H1 (cell line): ENCODE results near the gene SNX20. TPM values are rescaled to one million over a fixed set of nuclear protein-coding genes. Genes with fewer than 3 reads are reported as not detected.

Source experiments
- CTCF ChIA-PET: fragments of 300-600 bp; sonication (Branson Sonifier 250); formaldehyde crosslinking; loops from one replicate; lab custom pipeline; 2021; ENCODE audit not compliant: partially characterized antibody; lab: Charles Lee
- POLR2A ChIA-PET: fragments of 300-600 bp; sonication (Branson Sonifier 250); formaldehyde crosslinking; loops from one replicate; lab custom pipeline; 2021; ENCODE audit warnings: inconsistent platforms; ENCODE audit not compliant: partially characterized antibody; lab: Charles Lee
- DNase-seq, 2 experiments: peaks; one replicate each; pipeline versions ENCODE4 v3.0.0 to v3.0.0-alpha.2; 2010 to 2022; ENCODE audit warnings: low spot score in 2 of 2, low read depth in 1 of 2, mixed read lengths in 1 of 2
- FAIRE-seq: peaks from 2 replicates; lab custom pipeline; 2011; peaks lifted over from hg19 to GRCh38; lab: Jason Lieb, UNC
- H2AFZ ChIP-seq: 2 replicates; pipeline ENCODE4 v1.8.1; 2012; ENCODE audit warnings: low read length, inconsistent platforms
- H2AK5ac ChIP-seq: 2 replicates; pipeline ENCODE4 v1.6.1; 2013; ENCODE audit warnings: low read depth, low read length
- H2BK120ac ChIP-seq: replicated peaks from 2 replicates; pipeline ENCODE3; 2013; ENCODE audit warnings: low read depth, low read length, inconsistent platforms
- H2BK12ac ChIP-seq: 2 replicates; pipeline ENCODE4 v1.6.1; 2013; ENCODE audit warnings: low read depth, low read length
- H2BK15ac ChIP-seq: 2 replicates; pipeline ENCODE4 v1.6.1; 2013; ENCODE audit warnings: low read length
- H2BK20ac ChIP-seq: 2 replicates; pipeline ENCODE4 v1.6.1; 2013; ENCODE audit warnings: low read length
- H2BK5ac ChIP-seq: 2 replicates; pipeline ENCODE4 v1.6.1; 2013; ENCODE audit warnings: low read depth, low read length
- H3K14ac ChIP-seq: 2 replicates; pipeline ENCODE4 v1.6.1; 2013; ENCODE audit warnings: inconsistent platforms; ENCODE audit not compliant: insufficient read length
- H3K18ac ChIP-seq: 2 replicates; pipeline ENCODE4 v1.6.1; 2013; ENCODE audit warnings: low read length; ENCODE audit errors: extremely low read depth
- H3K23ac ChIP-seq: 2 replicates; pipeline ENCODE4 v1.6.1; 2013; ENCODE audit warnings: inconsistent platforms; ENCODE audit not compliant: insufficient read length
- H3K23me2 ChIP-seq: 2 replicates; pipeline ENCODE4 v1.6.1; 2013; ENCODE audit warnings: low read depth, low read length
- H3K27ac ChIP-seq: 2 replicates; pipeline ENCODE4 v1.6.1; 2011; ENCODE audit warnings: low read depth, low read length, inconsistent platforms
- H3K27me3 ChIP-seq, 4 experiments: replicated peaks in 1 of 4; 1 replicate in 1 of 4; 2 replicates in 3 of 4; pipeline versions ENCODE4 v1.6.1 to v1.8.1; 2011 to 2013; ENCODE audit warnings: low read length in 3 of 4, mild to moderate bottlenecking in 3 of 4, inconsistent platforms in 2 of 4, mixed read lengths in 2 of 4, moderate library complexity in 1 of 4; ENCODE audit not compliant: control insufficient read depth in 3 of 4, insufficient read depth in 3 of 4; ENCODE audit errors: extremely low read depth in 1 of 4
- H3K36me3 ChIP-seq, 4 experiments: 2 replicates each; pipeline versions ENCODE4 v1.6.1 to v1.8.1; 2011 to 2013; ENCODE audit warnings: mild to moderate bottlenecking in 4 of 4, low read length in 3 of 4, moderate library complexity in 2 of 4, control low read depth in 1 of 4, inconsistent platforms in 1 of 4; ENCODE audit not compliant: insufficient read depth in 4 of 4, control insufficient read depth in 2 of 4
- H3K4ac ChIP-seq: replicated peaks from 2 replicates; pipeline ENCODE3; 2013; ENCODE audit warnings: low read length, low read depth, mixed read lengths, inconsistent platforms; ENCODE audit not compliant: insufficient read length
- H3K4me1 ChIP-seq, 4 experiments: replicated peaks in 1 of 4; 1 replicate in 1 of 4; 2 replicates in 3 of 4; pipeline versions ENCODE4 v1.6.1 to v1.8.1; 2011 to 2013; ENCODE audit warnings: low read length in 3 of 4, inconsistent platforms in 2 of 4, mixed read lengths in 1 of 4; ENCODE audit not compliant: insufficient read depth in 4 of 4, control insufficient read depth in 3 of 4
- H3K4me2 ChIP-seq, 2 experiments: 2 replicates each; pipeline versions ENCODE4 v1.6.1 to v1.8.1; 2011 to 2013; ENCODE audit warnings: low read depth in 2 of 2, low read length in 2 of 2, control low read depth in 1 of 2, inconsistent platforms in 1 of 2, mild to moderate bottlenecking in 1 of 2; ENCODE audit not compliant: insufficient read depth in 1 of 2
- H3K4me3 ChIP-seq, 4 experiments: fragments of 200-600, 300-600 bp in 1 of 4; sonication (generic), shearing (Covaris generic), sonication (Bioruptor Twin) in 1 of 4; 2 replicates each; pipeline versions ENCODE4 v1.5.1 to v1.8.1; 2011 to 2016; ENCODE audit warnings: low read length in 4 of 4, low read depth in 3 of 4, control low read depth in 2 of 4, inconsistent platforms in 2 of 4, mild to moderate bottlenecking in 2 of 4, mixed read lengths in 1 of 4, moderate library complexity in 1 of 4; ENCODE audit not compliant: insufficient read depth in 2 of 4; ENCODE audit errors: extremely low read depth in 1 of 4
- H3K56ac ChIP-seq: replicated peaks from 2 replicates; pipeline ENCODE3; 2013; ENCODE audit warnings: low read depth, mild to moderate bottlenecking, mixed read lengths, low read length, inconsistent platforms; ENCODE audit not compliant: insufficient read length
- H3K79me1 ChIP-seq: 2 replicates; pipeline ENCODE4 v1.6.1; 2013; ENCODE audit warnings: low read depth, low read length, control low read depth
- H3K79me2 ChIP-seq, 2 experiments: 2 replicates each; pipeline versions ENCODE4 v1.6.1 to v1.8.1; 2012 to 2013; ENCODE audit warnings: low read length in 2 of 2, mild to moderate bottlenecking in 2 of 2, inconsistent platforms in 1 of 2; ENCODE audit not compliant: insufficient read depth in 2 of 2, control insufficient read depth in 1 of 2
- H3K9ac ChIP-seq, 4 experiments: replicated peaks in 1 of 4; 1 replicate in 1 of 4; 2 replicates in 3 of 4; pipeline versions ENCODE4 v1.6.1 to v1.8.1; 2011 to 2013; ENCODE audit warnings: low read depth in 3 of 4, low read length in 3 of 4, control low read depth in 2 of 4, mild to moderate bottlenecking in 2 of 4, moderate library complexity in 2 of 4, inconsistent platforms in 1 of 4; ENCODE audit errors: extremely low read depth in 1 of 4
- H3K9me3 ChIP-seq, 2 experiments: 2 replicates each; pipeline versions ENCODE4 v1.6.1 to v1.8.1; 2012 to 2013; ENCODE audit warnings: mild to moderate bottlenecking in 2 of 2, moderate library complexity in 2 of 2, control low read depth in 1 of 2, inconsistent platforms in 1 of 2, low read depth in 1 of 2, low read length in 1 of 2, mixed read lengths in 1 of 2; ENCODE audit not compliant: insufficient read depth in 2 of 2
- H4K20me1 ChIP-seq, 2 experiments: replicated peaks in 1 of 2; 2 replicates each; pipeline versions ENCODE3 to v1.8.1; 2011 to 2013; ENCODE audit warnings: inconsistent platforms in 2 of 2, low read length in 2 of 2, mild to moderate bottlenecking in 1 of 2; ENCODE audit not compliant: insufficient read depth in 2 of 2, control insufficient read depth in 1 of 2
- H4K5ac ChIP-seq: 2 replicates; pipeline ENCODE4 v1.6.1; 2013; ENCODE audit warnings: low read length, low read depth, mixed read lengths, inconsistent platforms; ENCODE audit not compliant: insufficient read length
- H4K8ac ChIP-seq: 2 replicates; pipeline ENCODE4 v1.8.0; 2013; ENCODE audit warnings: mild to moderate bottlenecking, moderate library complexity, low read length, inconsistent platforms; ENCODE audit not compliant: insufficient read depth; ENCODE audit errors: extremely low read depth
- H4K91ac ChIP-seq: replicated peaks from 2 replicates; pipeline ENCODE3; 2013; ENCODE audit warnings: low read length, mixed read lengths, inconsistent platforms; ENCODE audit not compliant: insufficient read length
- CBX5 ChIP-seq: fragments of 300-800, 300-1000 bp; sonication (generic); IDR thresholded peaks from 2 replicates; pipeline ENCODE4 v1.7.1; 2016; ENCODE audit warnings: antibody characterized with exemption, low read length, low read depth
- JUND ChIP-seq: IDR thresholded peaks from 2 replicates; pipeline ENCODE4 v1.6.1; 2011; ENCODE audit warnings: mild to moderate bottlenecking, improper control_type of control experiment, low read length
- RAD21 ChIP-seq, 2 experiments: IDR thresholded peaks in 1 of 2; conservative IDR thresholded peaks in 1 of 2; 2 replicates each; pipeline ENCODE4 v1.6.1; 2011; ENCODE audit warnings: low read depth in 2 of 2, low read length in 2 of 2, improper control_type of control experiment in 1 of 2, inconsistent platforms in 1 of 2, mild to moderate bottlenecking in 1 of 2, moderate library complexity in 1 of 2
- WGBS, 2 experiments: shearing (Covaris generic) in 1 of 2; methylation state at CpG; one replicate each; pipeline versions ENCODE4 v1.1.6 to v1.1.7; 2013 to 2015; ENCODE audit warnings: low lambda C conversion rate in 2 of 2, mixed read lengths in 2 of 2, inconsistent platforms in 1 of 2, low coverage in 1 of 2, missing lambda C conversion rate in 1 of 2; ENCODE audit not compliant: insufficient replicate concordance in 2 of 2, insufficient coverage in 1 of 2, insufficient read length in 1 of 2; ENCODE audit errors: extremely low coverage in 1 of 2, missing lambda C conversion rate in 1 of 2; 5-methylcytosine and 5-hydroxymethylcytosine counted together
- polyA plus RNA-seq, 7 experiments: library from polyadenylated mRNA; depleted of rRNA in 3 of 7; stranded (reverse) in 5 of 7; unstranded in 2 of 7; fragments of >200 nt in 5 of 7; fragments of 200-250 nt in 2 of 7; gene quantifications; 1 replicate in 5 of 7; 2 replicates in 1 of 7; 4 replicates in 1 of 7; pipeline versions ENCODE4 v1.2.1 to v1.2.3, GENCODE V29; 2011 to 2013; ENCODE audit warnings: missing spikeins in 2 of 7, mixed read lengths in 2 of 7
- total RNA-seq: library from RNA; stranded (reverse); fragmentation: NEBNext Ultra II Directional; extraction: Animal tissue kit (Norgen Biotek cat#: 25700); gene quantifications from 2 replicates; pipeline ENCODE4 v1.2.1, GENCODE V29; 2021
- TF ChIP-seq, protein P1 (sequence below), 3 experiments: IDR thresholded peaks; 1 replicate in 2 of 3; 2 replicates in 1 of 3; pipeline versions ENCODE4 v1.5.1 to v1.6.1; 2011; ENCODE audit warnings: low read length in 3 of 3, mild to moderate bottlenecking in 3 of 3, inconsistent platforms in 2 of 3, low read depth in 1 of 3, moderate library complexity in 1 of 3; ENCODE audit not compliant: insufficient read depth in 1 of 3; ENCODE audit errors: control extremely low read depth in 1 of 3

The SNX20 gene
- total and polyA plus RNA-seq, 2 of the 8 experiments (the other 6 are each of a cell fraction or from before 2014, with no cell fraction given), result not detected

DNA sequence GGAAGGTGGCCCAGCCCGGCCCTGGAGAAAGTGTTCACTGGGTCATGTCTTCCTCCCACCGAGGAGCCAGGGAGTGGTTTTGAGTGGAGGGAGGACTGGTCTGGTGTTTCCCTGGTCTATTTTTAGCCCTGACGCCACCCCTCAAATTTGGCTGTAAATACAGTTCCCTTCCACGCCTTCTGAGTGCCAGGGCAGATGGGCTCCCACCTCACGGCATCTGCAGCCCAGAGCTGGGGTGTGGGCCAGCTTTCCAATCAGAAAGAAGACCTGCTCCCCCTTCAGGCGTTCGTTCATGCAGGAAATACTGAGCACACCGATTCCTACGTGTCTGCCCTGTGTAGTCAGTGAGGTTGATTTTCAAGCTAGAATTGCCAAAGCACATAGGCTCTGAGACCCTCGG lies 53.7 kb downstream of the SNX20 start:
- H3K9ac ChIP-seq, result no peak overlapping the region
- H4K91ac ChIP-seq, result no peak overlapping the region
- TF ChIP-seq, protein P1, sequence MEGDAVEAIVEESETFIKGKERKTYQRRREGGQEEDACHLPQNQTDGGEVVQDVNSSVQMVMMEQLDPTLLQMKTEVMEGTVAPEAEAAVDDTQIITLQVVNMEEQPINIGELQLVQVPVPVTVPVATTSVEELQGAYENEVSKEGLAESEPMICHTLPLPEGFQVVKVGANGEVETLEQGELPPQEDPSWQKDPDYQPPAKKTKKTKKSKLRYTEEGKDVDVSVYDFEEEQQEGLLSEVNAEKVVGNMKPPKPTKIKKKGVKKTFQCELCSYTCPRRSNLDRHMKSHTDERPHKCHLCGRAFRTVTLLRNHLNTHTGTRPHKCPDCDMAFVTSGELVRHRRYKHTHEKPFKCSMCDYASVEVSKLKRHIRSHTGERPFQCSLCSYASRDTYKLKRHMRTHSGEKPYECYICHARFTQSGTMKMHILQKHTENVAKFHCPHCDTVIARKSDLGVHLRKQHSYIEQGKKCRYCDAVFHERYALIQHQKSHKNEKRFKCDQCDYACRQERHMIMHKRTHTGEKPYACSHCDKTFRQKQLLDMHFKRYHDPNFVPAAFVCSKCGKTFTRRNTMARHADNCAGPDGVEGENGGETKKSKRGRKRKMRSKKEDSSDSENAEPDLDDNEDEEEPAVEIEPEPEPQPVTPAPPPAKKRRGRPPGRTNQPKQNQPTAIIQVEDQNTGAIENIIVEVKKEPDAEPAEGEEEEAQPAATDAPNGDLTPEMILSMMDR (IDR thresholded peaks at IDR 0.05; ENCODE audit: control extremely low read depth in 1 of 3, insufficient read depth in 1 of 3, low read depth in 1 of 3, low read length in 3 of 3), result peak; percentile 24 to 48 (median 33)
- TF ChIP-seq CBX5 (no peak), JUND (no peak), RAD21 (IDR thresholded peaks at IDR 0.05 in 1 of 2, conservative IDR thresholded peaks at IDR 0.05 in 1 of 2; ENCODE audit: low read depth in 2 of 2, low read length in 2 of 2) (peak; percentile 35 to 41; a peak in 3 of 4 replicates)
- no peak overlapping the region for H2BK12ac ChIP-seq
- no peak overlapping the region for H2BK15ac ChIP-seq
- ChIA-PET POLR2A (interaction anchor here (1.0 kb wide), 1 partner anchor 9 kb away, joined by 3 read pairs; no protein-coding TSS in a partner anchor), CTCF (interaction anchor here (0.6 to 3.5 kb wide), 21 partner anchors 8 to 1323 kb away, joined by 3 to 12 read pairs (median 5); no protein-coding TSS in a partner anchor)
- H3K4me2 ChIP-seq, result no peak overlapping the region
- no peaks in the 10 kb centered on the region for H3K27me3 ChIP-seq
- no peak overlapping the region for H2BK20ac ChIP-seq
- 0 out of 2 replicates have a peak overlapping the region, but pooled peaks have one; percentile 55 for H2AFZ ChIP-seq
- no peaks in the 10 kb centered on the region for H3K23me2 ChIP-seq
- H3K79me1 ChIP-seq, result no peaks in the 10 kb centered on the region
- H3K9me3 ChIP-seq, result no peaks in the 10 kb centered on the region
- no peak overlapping the region for H3K4me3 ChIP-seq
- H3K14ac ChIP-seq, result no peak overlapping the region
- no peaks in the 10 kb centered on the region for H3K36me3 ChIP-seq
- H4K5ac ChIP-seq, result no peak overlapping the region
- 69% methylated on average over 10 of the region's 10 CpGs; no CpG with 5 or more reads in 1 of the 2 experiments for WGBS, 2 experiments
- H3K4ac ChIP-seq, result no peak overlapping the region
- no peak overlapping the region for H4K8ac ChIP-seq
- H3K23ac ChIP-seq, result no peak overlapping the region
- no peak overlapping the region for H2BK5ac ChIP-seq
- no peak overlapping the region for H2AK5ac ChIP-seq
- no peak overlapping the region for H3K18ac ChIP-seq
- DNase-seq (peak in 1 of 2 experiments; percentile 58), FAIRE-seq (no peak)
- no peak overlapping the region for H3K56ac ChIP-seq
- no peaks in the 10 kb centered on the region for H3K79me2 ChIP-seq
- H3K4me1 ChIP-seq, result no peaks in the 10 kb centered on the region
- no peaks in the 10 kb centered on the region for H4K20me1 ChIP-seq
- H3K27ac ChIP-seq, result no peak overlapping the region
- H2BK120ac ChIP-seq, result no peak overlapping the region
